ENCODE results near the gene NUDT21. TPM values are rescaled to one million over a fixed set of nuclear protein-coding genes. Genes with fewer than 3 reads are reported as not detected.
"Not testable (repeated sequence)": the region's sequence is repeated elsewhere in the genome, so short reads cannot be mapped to it uniquely, and the experiment has no call there.

NUDT21 gene
- total and polyA plus RNA-seq, 11 donors = 10.9 to 74.3 (median 61.7) TPM

- no peak for DNase-seq
- Histone ChIP-seq H3K9me3 (peaks cover 0 to 25% (median 10%) of the 10 kb centered on the region in 12 donors), H3K4me1 (peaks cover 0 to 14% (median 0%) of the 10 kb centered on the region in 12 donors), H3K36me3 (peaks cover 0 to 99% (median 90%) of the 10 kb centered on the region in 9 donors), H3K27ac (no peak overlapping the region), H3K27me3 (no peaks in the 10 kb centered on the region), H3K4me3 (no peak overlapping the region)
- peak in 2 of 4 donors; percentile 24 to 49 for ATAC-seq
- intact Hi-C loops (cut with DNase I) = no loop called here
- TF ChIP-seq POLR2A (IDR thresholded peaks at IDR 0.05) = no peak
- TF ChIP-seq CTCF (IDR thresholded peaks at IDR 0.05) = no peak
- WGBS, 4 donors = 63 to 76% (median 73%) methylated on average over 5 of the region's 5 CpGs
Observed at GRCh38 chr16:56382901-56383355, 68.2 kb downstream of the NUDT21 start.

GRCh38 chr16:56382459-56382858, 68.7 kb downstream of the NUDT21 start:
- ATAC-seq (no peak), DNase-seq (no peak)
- intact Hi-C loops (cut with DNase I) = no loop called here
- no peak overlapping the region for H3K4me3 ChIP-seq
- H3K27me3 ChIP-seq = no peaks in the 10 kb centered on the region
- H3K9me3 ChIP-seq = peaks cover 0 to 27% (median 10%) of the 10 kb centered on the region in 12 donors
- TF ChIP-seq POLR2A (IDR thresholded peaks at IDR 0.05) (no peak), CTCF (IDR thresholded peaks at IDR 0.05) (no peak)
- 93 to 99% (median 96%) methylated on average over 4 of the region's 4 CpGs for WGBS, 4 donors
- H3K27ac ChIP-seq = no peak overlapping the region
- peaks cover 0 to 99% (median 85%) of the 10 kb centered on the region in 9 donors for H3K36me3 ChIP-seq
- peaks cover 0 to 14% (median 0%) of the 10 kb centered on the region in 12 donors for H3K4me1 ChIP-seq

- WGBS, 4 donors = 94 to 98% (median 96%) methylated on average over 3 of the region's 3 CpGs
- ATAC-seq; DNase-seq; H3K27me3 ChIP-seq; H3K27ac ChIP-seq; intact Hi-C loops (cut with DNase I); H3K4me3 ChIP-seq: not testable (repeated sequence)
- peaks cover 0 to 86% (median 72%) of the 10 kb centered on the region in 9 donors for H3K36me3 ChIP-seq
- peaks cover 0 to 29% (median 10%) of the 10 kb centered on the region in 12 donors for H3K9me3 ChIP-seq
- H3K4me1 ChIP-seq = peaks cover 0 to 14% (median 0%) of the 10 kb centered on the region in 12 donors
Observed at GRCh38 chr16:56380778-56381485, 70.2 kb downstream of the NUDT21 start.

Other genes starting within 250 kb of the NUDT21 start
- 100 to 1,000 TPM in 2 of 9 donors, 10 to 100 TPM in 7; 57.1 to 146 (median 84.8) TPM for gene AMFR, start 25.8 kb downstream of the NUDT21 start, total RNA-seq
- 10 to 100 TPM; 26.4 to 97.4 TPM for gene AMFR, start 25.8 kb downstream of the NUDT21 start, polyA plus RNA-seq
- gene OGFOD1, start 222 bp upstream of the NUDT21 start, total RNA-seq = 10 to 100 TPM; 20.8 to 39.1 (median 31.9) TPM
- gene OGFOD1, start 222 bp upstream of the NUDT21 start, polyA plus RNA-seq = 10 to 100 TPM; 11.4 to 37.6 TPM
- 10 to 100 TPM; 31.2 to 76.2 (median 49.4) TPM for gene BBS2, start 68.7 kb upstream of the NUDT21 start, total RNA-seq
- gene BBS2, start 68.7 kb upstream of the NUDT21 start, polyA plus RNA-seq = 10 to 100 TPM; 12.2 to 24.6 TPM
- gene MT4, start 113.7 kb upstream of the NUDT21 start, total RNA-seq = not detected
- gene MT4, start 113.7 kb upstream of the NUDT21 start, polyA plus RNA-seq = not detected
- 1 to 10 TPM in 8 of 9 donors, not detected in 1; 1.3 to 6.9 (median 3.7) TPM for gene MT3, start 138.2 kb upstream of the NUDT21 start, total RNA-seq
- 10 to 100 TPM in 1 of 2 donors, 1 to 10 TPM in 1; 2.3 to 20.0 TPM for gene MT3, start 138.2 kb upstream of the NUDT21 start, polyA plus RNA-seq
- 100 to 1,000 TPM in 6 of 9 donors, 10 to 100 TPM in 3; 44.3 to 318 (median 125) TPM for gene MT2A, start 157.3 kb upstream of the NUDT21 start, total RNA-seq
- gene MT2A, start 157.3 kb upstream of the NUDT21 start, polyA plus RNA-seq = 100 to 1,000 TPM; 105 to 299 TPM
- 100 to 1,000 TPM in 5 of 9 donors, 10 to 100 TPM in 4; 64.8 to 192 (median 103) TPM for gene MT1E, start 174.4 kb upstream of the NUDT21 start, total RNA-seq
- gene MT1E, start 174.4 kb upstream of the NUDT21 start, polyA plus RNA-seq = 100 to 1,000 TPM in 1 of 2 donors, 10 to 100 TPM in 1; 33.3 to 172 TPM
- gene MT1M, start 181.3 kb upstream of the NUDT21 start, total RNA-seq = 10 to 100 TPM in 1 of 9 donors, 1 to 10 TPM in 6, under 1 TPM in 2; 0.61 to 16.2 (median 2.2) TPM
- gene MT1M, start 181.3 kb upstream of the NUDT21 start, polyA plus RNA-seq = 10 to 100 TPM in 1 of 2 donors, 1 to 10 TPM in 1; 7.4 to 11.2 TPM
- gene MT1A, start 187.3 kb upstream of the NUDT21 start, total RNA-seq = 10 to 100 TPM in 2 of 9 donors, 1 to 10 TPM in 6, under 1 TPM in 1; 0.92 to 30.1 (median 3.3) TPM
- gene MT1A, start 187.3 kb upstream of the NUDT21 start, polyA plus RNA-seq = 10 to 100 TPM in 1 of 2 donors, 1 to 10 TPM in 1; 8.4 to 43.3 TPM
- not detected for gene MT1B, start 200.6 kb upstream of the NUDT21 start, total RNA-seq
- not detected for gene MT1B, start 200.6 kb upstream of the NUDT21 start, polyA plus RNA-seq
- gene MT1F, start 206.6 kb upstream of the NUDT21 start, total RNA-seq = 1 to 10 TPM in 7 of 9 donors, not detected in 2; 1.3 to 8.1 (median 3.3) TPM
- gene MT1F, start 206.6 kb upstream of the NUDT21 start, polyA plus RNA-seq = 1 to 10 TPM; 1.3 to 1.4 TPM
- 10 to 100 TPM in 1 of 9 donors, 1 to 10 TPM in 2, not detected in 6; 1.4 to 19.1 (median 6.0) TPM for gene MT1G, start 216.7 kb upstream of the NUDT21 start, total RNA-seq
- 1 to 10 TPM in 1 of 2 donors, not detected in 1; 7.2 TPM for gene MT1G, start 216.7 kb upstream of the NUDT21 start, polyA plus RNA-seq
- 1 to 10 TPM in 2 of 9 donors, not detected in 7; 2.2 to 3.1 TPM for gene MT1H, start 218.5 kb upstream of the NUDT21 start, total RNA-seq
- not detected for gene MT1H, start 218.5 kb upstream of the NUDT21 start, polyA plus RNA-seq
- gene MT1X, start 231.1 kb upstream of the NUDT21 start, total RNA-seq = 100 to 1,000 TPM in 4 of 9 donors, 10 to 100 TPM in 5; 20.6 to 918 (median 77.7) TPM
- gene MT1X, start 231.1 kb upstream of the NUDT21 start, polyA plus RNA-seq = 100 to 1,000 TPM; 144 to 145 TPM